Skin epidermis (tissue), 12 donors: ENCODE measurements around the gene ATXN10.

Experiments
- H3K27ac ChIP-seq, 21 experiments: fragments of 200-600 bp; sonication (generic) in 11 of 21; one replicate each; pipeline ENCODE4 v1.5.0; 2020; ENCODE audit warnings: mild to moderate bottlenecking in 3 of 21, inconsistent platforms in 2 of 21, moderate library complexity in 2 of 21
- H3K4me3 ChIP-seq, 7 experiments: fragments of 200-600 bp; sonication (generic) in 2 of 7; one replicate each; pipeline ENCODE4 v1.5.0; 2020; ENCODE audit warnings: inconsistent platforms in 2 of 7, mild to moderate bottlenecking in 2 of 7, moderate library complexity in 1 of 7

The ATXN10 gene

GRCh38 chr22:45866126-45866645 is 194.6 kb downstream of the ATXN10 start:
- H3K4me3 ChIP-seq, result peak overlapping the region in 6 of 7 experiments; percentile 2 to 37 (median 12)

GRCh38 chr22:45866646-45867117 is 195.0 kb downstream of the ATXN10 start:
- Histone ChIP-seq H3K4me3 (peak overlapping the region in 6 of 7 experiments; percentile 2 to 37 (median 13)), H3K27ac (peak overlapping the region in 6 of 21 experiments; percentile 20 to 57 (median 34))

More at GRCh38 chr22:45866126-45866645, 194.6 kb downstream of the ATXN10 start:
- H3K27ac ChIP-seq, result peak overlapping the region in 7 of 21 experiments; percentile 20 to 73 (median 33)

- peak overlapping the region in 3 of 21 experiments; percentile 20 to 34 (median 27) for H3K27ac ChIP-seq
- peak overlapping the region in 6 of 7 experiments; percentile 0 to 37 (median 13) for H3K4me3 ChIP-seq
Measured at GRCh38 chr22:45867118-45867905, 195.7 kb downstream of the ATXN10 start.

GRCh38 chr22:45867906-45868555 is 196.4 kb downstream of the ATXN10 start:
- Histone ChIP-seq H3K4me3 (peak overlapping the region in 2 of 7 experiments; percentile 0 to 37), H3K27ac (no peak overlapping the region)

- Histone ChIP-seq H3K4me3 (no peak overlapping the region), H3K27ac (no peak overlapping the region)
Measured at GRCh38 chr22:45868571-45869339, 197.1 kb downstream of the ATXN10 start.

- H3K4me3 ChIP-seq, result no peak overlapping the region
Measured at GRCh38 chr22:45869340-45869847, 197.8 kb downstream of the ATXN10 start.

GRCh38 chr22:45870011-45870410 is 198.4 kb downstream of the ATXN10 start:
- no peak overlapping the region for H3K27ac ChIP-seq
- H3K4me3 ChIP-seq, result no peak overlapping the region

More at GRCh38 chr22:45869340-45869847, 197.8 kb downstream of the ATXN10 start:
- no peak overlapping the region for H3K27ac ChIP-seq

- H3K27ac ChIP-seq, result no peak overlapping the region
- no peak overlapping the region for H3K4me3 ChIP-seq
Measured at GRCh38 chr22:45871721-45872120, 200.1 kb downstream of the ATXN10 start.

- H3K27ac ChIP-seq, result no peak overlapping the region
Measured at GRCh38 chr22:45872659-45873263, 201.1 kb downstream of the ATXN10 start.

GRCh38 chr22:45876136-45877035 is 204.8 kb downstream of the ATXN10 start:
- Histone ChIP-seq H3K27ac (no peak overlapping the region), H3K4me3 (no peak overlapping the region)

More at GRCh38 chr22:45872659-45873263, 201.1 kb downstream of the ATXN10 start:
- no peak overlapping the region for H3K4me3 ChIP-seq

- Histone ChIP-seq H3K27ac (no peak overlapping the region), H3K4me3 (no peak overlapping the region)
Measured at GRCh38 chr22:45877036-45877380, 205.4 kb downstream of the ATXN10 start.

GRCh38 chr22:45877651-45878050 is 206.0 kb downstream of the ATXN10 start:
- Histone ChIP-seq H3K27ac (no peak overlapping the region), H3K4me3 (no peak overlapping the region)

GRCh38 chr22:45878051-45878781 is 206.6 kb downstream of the ATXN10 start:
- no peak overlapping the region for H3K4me3 ChIP-seq

GRCh38 chr22:45878901-45879551 is 207.4 kb downstream of the ATXN10 start:
- Histone ChIP-seq H3K4me3 (no peak overlapping the region), H3K27ac (no peak overlapping the region)

More at GRCh38 chr22:45878051-45878781, 206.6 kb downstream of the ATXN10 start:
- H3K27ac ChIP-seq, result no peak overlapping the region

- H3K27ac ChIP-seq, result no peak overlapping the region
- H3K4me3 ChIP-seq, result no peak overlapping the region
Measured at GRCh38 chr22:45879552-45879949, 207.9 kb downstream of the ATXN10 start.

- H3K4me3 ChIP-seq, result no peak overlapping the region
- H3K27ac ChIP-seq, result no peak overlapping the region
Measured at GRCh38 chr22:45880091-45880715, 208.6 kb downstream of the ATXN10 start.
